NCI-H748 treated with DMSO at 0.1 percent for 48 hours (cell line): ENCODE measurements around the gene NKAIN4.
"Not testable (repeated sequence)": the region's sequence is repeated elsewhere in the genome, so short reads cannot be mapped to it uniquely, and the experiment has no call there.

Source experiments
- DNase-seq: peaks from one replicate; lab custom pipeline; 2025; lab: John Stamatoyannopoulos, UW

Gene NKAIN4

DNA sequence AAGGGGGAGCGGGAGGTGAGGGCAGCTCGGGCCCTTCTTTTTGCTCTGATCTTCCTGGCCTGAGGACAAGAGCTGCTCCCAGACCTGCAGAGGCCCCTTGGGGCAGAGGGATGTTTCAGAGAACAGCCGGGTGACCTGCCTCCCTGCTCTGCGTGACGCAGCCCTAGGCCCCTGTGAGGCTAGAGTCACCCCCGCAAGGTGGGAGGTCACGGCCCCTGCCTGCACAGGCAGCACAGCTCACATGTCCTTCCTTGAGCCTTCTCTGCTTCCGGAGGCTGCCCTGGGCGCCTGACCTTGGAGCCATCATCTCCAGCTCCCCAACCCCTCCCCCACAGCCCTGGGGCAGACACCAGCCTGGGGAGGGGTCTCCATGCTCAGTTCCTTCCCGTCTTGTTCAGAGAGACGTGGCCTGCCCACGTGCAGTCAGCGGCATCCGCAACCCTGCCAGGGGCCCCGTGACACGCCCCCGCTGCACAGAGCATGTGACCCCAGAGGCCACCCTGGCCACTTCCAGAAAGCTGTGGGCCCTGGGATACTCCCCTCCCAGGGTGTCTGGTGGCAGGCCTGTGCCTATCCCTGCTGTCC lies 18.8 kb downstream of the NKAIN4 start, which contains the start of gene BIRC7:
BIRC7 (plus strand) TSS at position 507 of the 585 bp plus-strand sequence. CDS start 192 bp downstream, outside the sequence.
- DNase-seq = no peak

DNA sequence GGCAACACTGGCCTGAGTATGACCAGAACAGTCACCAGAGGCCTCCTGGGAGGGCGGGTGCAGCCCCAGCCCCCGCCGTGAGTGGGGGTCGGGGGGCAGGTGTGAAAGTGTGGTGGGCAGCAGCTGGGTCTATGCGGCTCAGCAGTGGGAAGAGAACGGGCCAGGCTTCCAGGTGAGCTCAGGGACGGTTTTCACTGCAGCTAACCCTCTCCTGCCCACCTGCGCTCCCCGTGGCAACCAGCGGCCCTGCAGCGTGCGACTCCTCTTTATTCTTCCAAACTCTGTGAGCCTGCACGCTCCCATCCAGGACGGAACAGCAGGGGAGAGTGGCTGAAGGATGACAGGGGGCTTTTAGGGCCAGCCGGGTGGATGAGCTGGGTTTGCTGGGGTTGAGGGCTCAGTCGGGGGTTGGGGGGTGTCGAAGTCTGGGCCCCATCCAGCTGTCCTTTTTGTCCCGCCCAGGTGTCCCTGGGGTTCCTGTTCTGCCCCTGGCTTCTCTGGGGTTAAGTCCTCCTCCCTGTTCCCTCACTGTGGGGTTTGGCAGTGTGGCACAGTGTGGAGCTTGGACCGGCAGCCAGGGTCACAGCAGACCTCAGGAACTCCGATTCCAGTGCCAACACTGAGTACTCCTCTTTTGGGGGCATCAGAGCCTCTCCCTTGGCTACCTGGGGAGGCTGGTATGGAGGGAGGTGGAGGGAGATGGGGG lies 19.4 kb downstream of the NKAIN4 start:
- DNase-seq = no peak

DNA sequence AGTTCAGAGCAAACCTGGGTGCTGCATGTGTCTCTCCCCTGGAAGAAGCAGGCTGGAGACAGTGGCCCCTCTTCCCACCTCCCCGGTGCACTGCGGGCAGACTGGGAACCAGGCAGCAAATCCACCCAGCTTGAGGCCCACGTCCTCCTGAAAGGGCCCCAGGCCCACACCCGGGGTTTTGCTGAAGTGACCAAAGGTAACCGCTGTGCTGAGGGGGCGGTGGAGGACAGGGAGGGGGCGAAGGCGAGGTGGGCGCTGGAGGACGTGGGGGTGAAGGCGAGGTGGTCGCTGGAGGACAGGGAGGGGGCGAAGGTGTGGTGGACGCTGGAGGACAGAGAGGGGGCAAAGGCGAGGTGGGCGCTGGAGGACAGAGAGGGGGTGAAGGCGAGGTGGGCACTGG lies 20.3 kb downstream of the NKAIN4 start:
- no peak for DNase-seq

GRCh38 chr20:63233061-63233344 lies 21.3 kb downstream of the NKAIN4 start:
- DNase-seq = no peak

- DNase-seq = no peak
These were observed 21.8 kb downstream of the NKAIN4 start for GRCh38 chr20:63232235-63233060.

DNA sequence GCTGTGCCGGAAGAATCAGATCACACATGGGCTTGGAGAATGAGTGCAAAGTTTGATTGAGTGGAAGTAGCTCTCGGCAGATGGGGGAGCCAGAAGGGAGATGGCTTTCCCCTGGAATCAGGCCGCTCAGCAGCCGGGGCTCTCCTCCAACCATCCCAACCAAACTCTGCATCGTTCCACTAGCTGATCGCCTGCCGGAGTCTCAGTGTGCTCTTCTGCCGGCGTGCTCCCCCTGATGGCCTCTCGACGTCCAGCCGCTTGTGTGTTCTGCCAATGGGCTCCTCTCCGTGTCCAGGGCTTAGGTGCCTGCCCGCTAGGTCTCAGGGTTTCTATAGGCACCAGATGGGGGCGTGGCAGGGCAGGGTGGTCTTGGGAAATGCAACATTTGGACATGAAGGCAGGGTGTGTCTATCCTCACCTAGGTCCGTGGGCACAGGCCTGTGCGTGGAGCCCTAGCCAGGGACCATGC lies 23.4 kb downstream of the NKAIN4 start:
- no peak for DNase-seq

DNA sequence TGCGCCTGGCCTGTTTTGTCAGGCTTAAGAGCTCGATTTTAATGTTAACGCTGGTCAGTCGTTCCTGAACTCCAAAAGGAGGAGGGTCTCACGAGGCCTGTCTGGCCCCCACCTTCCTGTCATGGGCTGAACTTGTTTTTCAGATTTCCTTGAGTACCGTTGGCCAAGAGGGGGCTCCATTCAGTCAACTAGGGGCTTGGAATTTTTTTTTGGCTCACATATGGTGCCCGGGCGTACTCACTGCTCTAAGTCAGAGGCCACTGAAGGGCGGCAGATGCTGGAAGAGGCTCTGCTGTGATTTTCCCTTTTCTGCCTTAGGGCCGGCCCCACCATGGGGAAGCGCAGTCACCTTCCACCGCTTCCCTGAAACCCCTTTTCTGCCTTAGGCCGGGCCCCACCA lies 25.5 kb downstream of the NKAIN4 start:
- no peak for DNase-seq

- DNase-seq = no peak
These were observed 27.0 kb downstream of the NKAIN4 start for GRCh38 chr20:63227260-63227659.

- DNase-seq = no peak
These were observed 28.0 kb downstream of the NKAIN4 start for GRCh38 chr20:63226042-63226943.

- no peak for DNase-seq
These were observed 29.2 kb downstream of the NKAIN4 start for GRCh38 chr20:63225082-63225454.

DNA sequence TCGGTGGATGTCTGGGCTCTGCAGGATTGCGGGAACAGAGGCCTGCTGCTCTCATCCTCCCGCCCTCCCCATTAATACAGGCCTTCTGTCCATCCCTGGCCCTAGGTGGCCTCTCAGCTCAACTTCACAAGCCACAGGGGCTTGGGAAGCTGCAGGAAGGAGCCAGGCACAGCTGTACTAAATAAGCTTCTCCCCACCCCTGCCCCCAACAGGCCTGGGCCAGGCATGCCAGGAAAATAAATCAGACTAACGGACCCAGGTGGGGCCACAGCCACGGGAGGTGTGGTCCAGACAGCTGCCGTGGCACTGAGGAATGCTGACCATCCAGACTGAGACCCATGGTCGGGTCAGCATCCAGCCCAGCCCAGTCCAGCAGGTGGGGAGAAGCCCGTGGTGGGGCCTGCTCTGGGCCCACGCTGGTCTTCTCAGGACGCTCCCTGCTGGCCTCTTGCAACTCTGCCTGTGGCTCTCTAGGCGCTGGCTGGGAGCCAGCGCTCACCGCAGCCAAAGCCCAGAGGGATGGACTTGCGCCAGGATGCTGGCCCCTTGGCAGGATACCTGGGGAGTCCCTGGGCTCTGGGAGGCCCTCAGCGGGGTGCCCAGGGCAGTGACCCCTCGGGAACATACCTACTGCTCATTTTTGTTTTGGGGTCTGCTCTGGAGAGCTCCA lies 29.7 kb downstream of the NKAIN4 start:
- DNase-seq = no peak

DNA sequence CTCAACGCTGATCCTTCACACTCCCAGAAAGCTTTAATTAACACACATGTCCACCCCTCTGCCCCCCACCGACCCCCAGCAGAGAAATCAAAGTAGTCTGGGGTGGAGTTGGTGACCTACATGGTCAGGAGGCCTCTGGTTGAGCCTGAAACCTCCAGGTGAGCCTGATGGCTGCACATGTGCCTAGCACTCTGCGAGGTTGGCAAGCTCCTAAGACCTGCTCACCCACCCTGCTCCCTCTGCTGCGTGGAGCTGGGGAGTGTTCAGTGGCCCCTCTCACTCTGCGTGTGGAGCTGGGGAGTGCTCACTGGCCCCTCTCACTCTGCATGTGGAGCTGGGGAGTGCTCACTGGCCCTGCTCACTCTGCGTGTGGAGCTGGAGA lies 30.4 kb downstream of the NKAIN4 start:
- no peak for DNase-seq

DNA sequence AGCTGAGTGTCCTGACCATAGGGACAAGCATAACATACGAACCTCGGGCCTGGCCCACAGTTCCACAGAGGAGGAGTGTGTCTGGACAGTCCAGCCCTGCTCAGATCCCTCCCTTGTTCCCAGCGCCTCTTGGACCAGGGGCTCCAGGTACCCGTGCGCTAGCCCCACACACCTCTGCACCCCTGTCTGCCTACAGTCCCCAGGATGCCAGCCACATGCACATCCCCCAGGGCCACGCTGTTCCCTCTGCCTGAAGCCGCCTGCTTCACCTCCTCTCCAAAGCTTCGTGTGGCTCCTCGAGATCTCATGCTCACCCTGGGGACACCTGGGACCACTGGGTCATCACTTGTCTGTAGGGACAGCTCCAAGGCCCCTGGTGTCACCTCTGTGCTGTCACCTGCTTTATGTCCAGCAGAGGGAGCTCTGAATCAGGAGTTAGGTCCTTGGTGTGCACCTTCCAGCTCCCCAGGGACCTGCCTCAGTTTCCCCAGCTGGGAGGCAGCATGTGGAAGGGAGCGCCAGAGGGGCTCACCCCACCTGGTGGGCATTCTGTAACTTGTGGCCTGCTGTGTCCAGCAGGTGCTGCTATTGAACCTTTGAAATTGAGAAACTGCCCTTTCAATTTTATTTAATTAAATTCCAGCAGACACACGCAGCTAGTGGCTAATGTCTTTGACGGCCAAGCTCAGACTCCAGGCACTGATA lies 31.0 kb downstream of the NKAIN4 start:
- DNase-seq = no peak

DNA sequence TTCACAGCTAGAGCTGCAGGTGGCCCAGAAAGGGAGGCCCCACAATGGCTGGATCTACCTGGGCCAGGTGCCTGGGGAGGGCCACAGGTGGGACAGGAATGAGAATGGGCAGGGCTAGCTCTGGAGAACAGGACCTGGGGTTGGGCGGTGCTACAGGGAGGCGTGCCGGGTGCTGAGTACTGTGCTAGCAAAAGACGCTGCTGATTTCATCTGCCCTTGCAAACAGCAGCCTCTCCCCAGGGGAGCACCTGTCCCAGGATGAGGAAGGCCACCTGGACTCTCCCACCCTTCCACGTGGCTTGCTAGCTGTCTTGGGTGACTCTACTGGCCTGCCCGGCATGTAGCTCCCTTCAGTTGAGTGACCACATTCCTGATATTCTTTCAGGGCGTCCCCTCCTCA lies 31.7 kb downstream of the NKAIN4 start:
- no peak for DNase-seq

DNA sequence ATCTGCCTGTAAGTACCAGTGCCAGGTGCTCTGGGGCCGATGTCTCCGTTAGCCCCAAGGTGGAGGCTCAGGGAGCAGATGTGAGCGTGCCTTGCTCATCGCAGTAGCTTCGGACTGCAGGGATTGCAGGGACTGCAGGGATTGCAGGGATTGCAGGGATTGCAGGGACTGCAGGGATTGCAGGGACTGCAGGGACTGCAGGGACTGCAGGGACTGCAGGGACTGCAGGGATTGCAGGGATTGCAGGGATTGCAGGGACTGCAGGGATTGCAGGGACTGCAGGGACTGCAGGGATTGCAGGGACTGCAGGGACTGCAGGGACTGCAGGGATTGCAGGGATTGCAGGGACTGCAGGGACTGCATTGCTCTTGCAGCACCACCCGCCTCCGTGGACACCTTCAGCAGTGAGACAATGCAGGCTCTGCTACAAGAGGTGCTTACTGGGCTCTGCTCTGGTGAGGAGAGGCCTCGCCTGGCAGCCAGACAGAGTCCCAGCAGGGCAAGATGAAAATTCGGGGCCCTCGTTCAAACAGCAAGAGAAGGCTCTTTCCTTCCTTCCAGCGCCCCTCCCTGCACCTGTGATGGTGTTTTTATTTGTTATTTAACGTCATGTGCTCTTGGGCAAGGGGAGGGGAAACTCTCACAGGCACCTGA lies 32.7 kb downstream of the NKAIN4 start:
- DNase-seq = not testable (repeated sequence)

- DNase-seq = no peak
These were observed 33.4 kb downstream of the NKAIN4 start for GRCh38 chr20:63220696-63221399.

DNA sequence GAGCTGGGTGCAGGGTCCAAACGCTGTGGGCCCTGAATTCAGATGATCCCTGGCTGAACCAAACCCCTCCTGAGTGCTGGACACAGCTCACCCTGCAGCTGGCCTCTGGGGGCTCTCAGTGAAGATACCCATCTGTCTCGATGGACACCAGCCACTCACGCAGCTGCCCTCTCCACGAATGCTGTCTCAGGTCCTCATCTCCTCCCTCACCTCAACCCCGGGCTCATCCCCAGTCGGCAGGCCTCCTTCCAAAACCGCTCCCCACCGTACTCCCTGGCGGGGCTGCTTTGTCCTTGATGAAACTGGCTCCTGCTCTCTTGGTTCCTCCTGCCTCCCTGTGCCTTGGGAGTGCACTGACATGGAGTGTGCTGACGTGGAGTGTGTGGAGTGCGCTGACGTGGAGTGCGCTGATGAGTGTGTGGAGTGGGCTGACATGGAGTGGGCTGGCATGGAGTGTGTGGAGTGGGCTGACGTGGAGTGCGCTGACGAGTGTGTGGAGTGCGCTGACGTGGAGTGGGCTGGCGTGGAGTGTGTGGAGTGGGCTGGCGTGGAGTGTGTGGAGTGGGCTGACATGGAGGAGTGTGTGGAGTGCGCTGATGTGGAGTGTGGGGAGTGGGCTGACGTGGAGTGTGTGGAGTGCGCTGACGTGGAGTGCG lies 34.3 kb downstream of the NKAIN4 start:
- DNase-seq = no peak

DNA sequence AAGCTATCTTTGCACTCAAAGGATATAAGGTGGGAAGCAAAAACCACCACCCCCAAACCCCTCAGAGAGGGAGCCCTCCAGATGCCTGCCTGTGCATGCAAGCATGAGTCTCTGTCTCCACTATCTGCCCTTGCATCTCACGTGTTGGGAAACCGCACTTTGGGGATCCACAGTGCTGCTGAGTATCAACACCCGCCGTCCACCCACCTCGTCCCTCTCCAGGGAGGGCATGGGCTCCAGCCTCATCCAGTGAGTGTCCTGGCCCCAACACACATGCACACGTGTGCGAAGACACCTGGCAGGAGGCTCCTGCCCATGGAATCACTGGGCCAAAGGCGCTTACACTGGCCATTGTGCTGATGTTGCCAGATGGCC lies 34.8 kb downstream of the NKAIN4 start:
- DNase-seq = no peak

DNA sequence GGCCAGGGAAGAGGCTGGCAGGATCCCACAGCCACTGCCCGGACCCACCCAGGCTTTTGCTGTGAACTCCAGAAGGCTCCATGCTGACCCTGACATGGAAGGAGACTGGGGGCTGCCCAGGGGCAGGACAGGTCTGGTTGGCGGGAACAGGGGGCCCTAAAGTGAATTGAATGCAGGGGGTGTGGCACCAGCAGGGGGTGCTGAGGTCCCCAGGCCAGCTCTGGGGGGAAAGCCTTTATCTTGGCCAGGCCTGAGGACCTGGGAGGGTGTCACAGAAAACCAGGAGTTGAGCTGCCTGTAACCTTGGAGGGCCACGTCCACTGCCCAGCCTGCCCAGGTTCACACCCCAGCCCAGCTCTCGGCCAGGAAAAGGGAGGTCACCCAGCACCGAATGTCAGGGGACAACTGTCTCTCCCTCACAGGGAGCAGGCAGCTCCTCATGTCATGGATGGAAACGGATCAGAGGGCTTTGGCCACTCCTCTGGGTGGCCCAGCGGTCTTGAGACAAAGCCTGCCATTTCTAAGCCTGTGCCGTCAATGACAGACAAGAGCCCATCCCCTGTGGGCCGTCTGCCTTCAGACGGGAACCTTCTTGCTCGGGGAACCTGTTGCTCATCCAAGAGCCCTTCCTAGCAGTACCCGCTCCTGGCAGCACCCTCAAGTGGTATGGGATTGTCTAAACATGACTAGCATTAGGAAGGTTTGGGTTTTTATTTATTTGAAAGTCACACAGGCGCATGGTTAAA lies 35.4 kb downstream of the NKAIN4 start:
- no peak for DNase-seq
